ENCODE measurements around the gene PHF20.

Gene PHF20

DNA sequence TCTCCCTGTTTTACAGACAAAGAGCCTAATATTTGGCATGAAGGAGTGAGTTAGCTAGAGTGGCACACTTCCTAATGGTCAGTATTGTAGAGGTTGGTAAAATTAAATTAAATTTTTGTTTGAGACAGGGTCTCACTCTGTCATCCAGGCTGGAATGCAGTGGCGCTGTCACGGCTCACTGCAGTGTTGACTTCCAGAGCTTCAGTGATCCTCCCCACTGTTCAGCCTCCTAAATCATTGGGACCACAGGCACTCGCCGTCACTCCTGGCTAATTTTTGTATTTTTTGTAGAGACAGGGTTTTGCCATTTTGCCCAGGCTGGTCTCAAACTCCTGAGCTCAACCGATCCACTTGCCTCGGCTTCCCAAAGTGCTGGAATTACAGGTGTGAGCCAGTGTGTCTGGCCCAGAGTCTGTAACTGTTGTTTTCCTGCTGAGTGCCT is 111.5 kb downstream of the PHF20 start:
- Histone ChIP-seq H4K12ac (ENCODE audit: low read depth, low read length) (no peak overlapping the region), H3K79me2 (ENCODE audit: control insufficient read depth, insufficient read depth, low read length, poor library complexity) (no peaks in the 10 kb centered on the region), H4K8ac (ENCODE audit: low read depth, low read length) (no peak overlapping the region), H2BK5ac (ENCODE audit: low read depth, low read length, poor library complexity) (no peak overlapping the region), H3K4ac (ENCODE audit: low read depth, low read length) (no peak overlapping the region), H2BK12ac (ENCODE audit: low read length) (no peak overlapping the region), H2BK120ac (ENCODE audit: insufficient read depth, low read length, poor library complexity) (no peak overlapping the region), H3K4me2 (ENCODE audit: low read length) (no peak overlapping the region), H4K91ac (ENCODE audit: low read depth, low read length) (no peak overlapping the region), H2AK5ac (ENCODE audit: low read length) (no peak overlapping the region), H3K27ac (ENCODE audit: low read depth, low read length) (peak overlapping the region; percentile 37), H3K18ac (ENCODE audit: low read length) (no peak overlapping the region), H3K36me3 (ENCODE audit: control insufficient read depth in 1 of 2, insufficient read depth in 2 of 2, low read length in 2 of 2) (peaks cover 0 to 2% of the 10 kb centered on the region in 2 experiments), H3K14ac (ENCODE audit: low read length) (no peak overlapping the region), H2AFZ (ENCODE audit: insufficient read depth, low read length, poor library complexity) (no peak overlapping the region), H3K79me1 (ENCODE audit: low read length) (peaks cover 3% of the 10 kb centered on the region), H3K23ac (ENCODE audit: low read length) (no peak overlapping the region), H3K27me3 (ENCODE audit: insufficient read depth, low read length) (no peaks in the 10 kb centered on the region), H3K4me3 (ENCODE audit: low read depth, low read length) (no peak overlapping the region), H3K9ac (ENCODE audit: low read length) (no peak overlapping the region), H3K4me1 (ENCODE audit: control insufficient read depth in 1 of 2, insufficient read depth in 2 of 2, low read length in 2 of 2) (peaks cover 3 to 11% of the 10 kb centered on the region in 2 experiments), H3K9me3 (ENCODE audit: insufficient read depth, low read depth, low read length) (no peaks in the 10 kb centered on the region)
- DNase-seq = no peak
- no CpG with 5 or more reads among the region's 6 CpGs for WGBS (ENCODE audit: extremely low coverage, insufficient coverage, insufficient read length)

DNA sequence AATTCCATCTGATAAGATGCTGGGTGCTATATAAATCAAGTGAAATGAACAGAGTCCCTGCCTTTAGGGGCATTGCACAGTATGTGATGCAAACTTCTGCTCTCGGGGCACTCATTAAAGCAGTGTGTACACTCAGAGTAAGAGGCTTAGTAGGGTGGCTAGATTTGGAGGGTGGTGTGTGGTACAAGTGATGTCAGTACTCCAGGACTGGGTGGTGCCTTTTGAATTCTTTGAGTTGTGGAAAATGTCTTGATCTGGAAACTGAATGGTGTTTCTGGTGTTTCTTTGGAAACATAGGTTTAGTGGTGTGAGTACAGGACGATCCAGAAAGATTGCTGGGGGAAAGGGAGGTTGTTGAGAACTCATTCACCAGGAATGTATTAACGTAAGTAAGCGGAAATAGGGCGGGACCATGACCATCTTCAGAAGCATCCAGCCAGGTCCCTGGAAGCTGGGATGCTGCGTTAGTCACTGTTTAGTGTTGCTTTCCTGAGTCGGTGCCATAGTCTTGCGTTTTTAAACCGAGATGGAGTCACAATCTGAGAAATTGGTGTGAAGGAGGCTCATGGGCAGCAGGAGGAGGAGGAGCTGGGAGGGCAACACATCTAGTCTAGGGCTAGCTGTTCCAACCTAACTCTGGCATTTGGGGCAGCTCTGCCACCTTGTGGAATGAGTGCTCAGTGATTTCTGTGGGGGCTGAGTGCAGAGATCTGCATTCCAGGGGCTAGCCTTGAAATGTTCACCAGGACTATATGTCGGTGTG is 112.1 kb downstream of the PHF20 start:
- Histone ChIP-seq H3K79me2 (ENCODE audit: control insufficient read depth, insufficient read depth, low read length, poor library complexity) (no peaks in the 10 kb centered on the region), H3K79me1 (ENCODE audit: low read length) (peaks cover 3% of the 10 kb centered on the region), H3K4ac (ENCODE audit: low read depth, low read length) (no peak overlapping the region), H3K27ac (ENCODE audit: low read depth, low read length) (peak overlapping the region; percentile 46), H4K8ac (ENCODE audit: low read depth, low read length) (no peak overlapping the region), H3K14ac (ENCODE audit: low read length) (no peak overlapping the region), H4K91ac (ENCODE audit: low read depth, low read length) (no peak overlapping the region), H3K23ac (ENCODE audit: low read length) (no peak overlapping the region), H3K36me3 (ENCODE audit: control insufficient read depth in 1 of 2, insufficient read depth in 2 of 2, low read length in 2 of 2) (peaks cover 0 to 2% of the 10 kb centered on the region in 2 experiments), H3K27me3 (ENCODE audit: insufficient read depth, low read length) (no peaks in the 10 kb centered on the region), H3K4me3 (ENCODE audit: low read depth, low read length) (no peak overlapping the region), H2AFZ (ENCODE audit: insufficient read depth, low read length, poor library complexity) (no peak overlapping the region), H2AK5ac (ENCODE audit: low read length) (no peak overlapping the region), H2BK12ac (ENCODE audit: low read length) (no peak overlapping the region), H3K9me3 (ENCODE audit: insufficient read depth, low read depth, low read length) (no peaks in the 10 kb centered on the region), H2BK120ac (ENCODE audit: insufficient read depth, low read length, poor library complexity) (no peak overlapping the region), H3K18ac (ENCODE audit: low read length) (no peak overlapping the region), H3K9ac (ENCODE audit: low read length) (no peak overlapping the region), H2BK5ac (ENCODE audit: low read depth, low read length, poor library complexity) (no peak overlapping the region), H4K12ac (ENCODE audit: low read depth, low read length) (no peak overlapping the region), H3K4me1 (ENCODE audit: control insufficient read depth in 1 of 2, insufficient read depth in 2 of 2, low read length in 2 of 2) (peaks cover 3 to 11% of the 10 kb centered on the region in 2 experiments), H3K4me2 (ENCODE audit: low read length) (peak overlapping the region; percentile 45)
- WGBS (ENCODE audit: extremely low coverage, insufficient coverage, insufficient read length) = no CpG with 5 or more reads among the region's 10 CpGs
- peak; percentile 98 for DNase-seq

DNA sequence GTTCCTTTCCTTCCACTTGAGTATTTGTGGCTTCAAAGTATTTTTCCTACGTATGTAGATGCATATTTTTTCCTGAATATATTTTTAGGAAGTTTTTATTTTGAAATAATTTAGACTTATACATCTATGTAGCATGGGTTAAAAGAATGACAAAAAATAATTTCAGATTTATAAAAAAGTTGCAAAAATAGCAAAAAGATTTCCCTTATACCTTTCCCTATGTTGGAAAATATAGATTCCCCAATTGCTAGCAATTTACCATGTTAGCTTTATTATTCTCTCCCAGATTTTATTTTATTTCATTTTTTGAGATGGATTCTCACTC is 112.7 kb downstream of the PHF20 start:
- no peak overlapping the region for H3K9ac ChIP-seq (ENCODE audit: low read length)
- no peak overlapping the region for H2BK120ac ChIP-seq (ENCODE audit: insufficient read depth, low read length, poor library complexity)
- no peak overlapping the region for H3K27ac ChIP-seq (ENCODE audit: low read depth, low read length)
- H3K4me1 ChIP-seq (ENCODE audit: control insufficient read depth in 1 of 2, insufficient read depth in 2 of 2, low read length in 2 of 2) = peaks cover 3 to 11% of the 10 kb centered on the region in 2 experiments
- H3K9me3 ChIP-seq (ENCODE audit: insufficient read depth, low read depth, low read length) = no peaks in the 10 kb centered on the region
- no peak overlapping the region for H4K8ac ChIP-seq (ENCODE audit: low read depth, low read length)
- no peak overlapping the region for H3K23ac ChIP-seq (ENCODE audit: low read length)
- no peak for DNase-seq
- no peak overlapping the region for H4K91ac ChIP-seq (ENCODE audit: low read depth, low read length)
- no peak overlapping the region for H3K18ac ChIP-seq (ENCODE audit: low read length)
- H3K14ac ChIP-seq (ENCODE audit: low read length) = no peak overlapping the region
- H3K4me2 ChIP-seq (ENCODE audit: low read length) = no peak overlapping the region
- no peak overlapping the region for H4K12ac ChIP-seq (ENCODE audit: low read depth, low read length)
- H3K79me2 ChIP-seq (ENCODE audit: control insufficient read depth, insufficient read depth, low read length, poor library complexity) = no peaks in the 10 kb centered on the region
- H3K4me3 ChIP-seq (ENCODE audit: low read depth, low read length) = no peak overlapping the region
- peaks cover 3% of the 10 kb centered on the region for H3K79me1 ChIP-seq (ENCODE audit: low read length)
- H2BK12ac ChIP-seq (ENCODE audit: low read length) = no peak overlapping the region
- no CpG with 5 or more reads among the region's 1 CpG for WGBS (ENCODE audit: extremely low coverage, insufficient coverage, insufficient read length)
- no peak overlapping the region for H2AFZ ChIP-seq (ENCODE audit: insufficient read depth, low read length, poor library complexity)
- peaks cover 0 to 2% of the 10 kb centered on the region in 2 experiments for H3K36me3 ChIP-seq (ENCODE audit: control insufficient read depth in 1 of 2, insufficient read depth in 2 of 2, low read length in 2 of 2)
- no peak overlapping the region for H2AK5ac ChIP-seq (ENCODE audit: low read length)
- H3K4ac ChIP-seq (ENCODE audit: low read depth, low read length) = no peak overlapping the region
- no peaks in the 10 kb centered on the region for H3K27me3 ChIP-seq (ENCODE audit: insufficient read depth, low read length)
- no peak overlapping the region for H2BK5ac ChIP-seq (ENCODE audit: low read depth, low read length, poor library complexity)

DNA sequence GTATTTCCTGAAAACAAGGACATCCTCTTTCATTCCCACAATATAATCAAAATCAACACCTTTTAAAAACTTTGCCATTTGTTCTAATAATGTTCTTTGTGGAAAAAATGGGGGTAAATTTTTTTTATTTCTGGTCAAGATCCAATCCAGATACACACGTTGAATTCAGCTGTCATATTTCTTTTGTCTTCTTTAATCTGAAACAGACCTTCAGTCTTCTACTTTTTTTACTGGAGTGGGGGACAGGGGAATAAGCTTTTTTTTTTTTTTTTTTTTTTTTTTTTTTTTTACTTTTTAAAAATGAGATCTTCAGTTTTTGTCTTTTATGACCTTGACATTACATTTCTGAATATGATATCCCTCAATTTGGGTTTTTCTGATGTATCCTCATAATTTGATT is 113.4 kb downstream of the PHF20 start:
- Histone ChIP-seq H2BK5ac (ENCODE audit: low read depth, low read length, poor library complexity) (no peak overlapping the region), H3K27ac (ENCODE audit: low read depth, low read length) (no peak overlapping the region), H3K14ac (ENCODE audit: low read length) (no peak overlapping the region), H2AFZ (ENCODE audit: insufficient read depth, low read length, poor library complexity) (no peak overlapping the region), H3K4me2 (ENCODE audit: low read length) (no peak overlapping the region), H4K91ac (ENCODE audit: low read depth, low read length) (no peak overlapping the region), H2BK120ac (ENCODE audit: insufficient read depth, low read length, poor library complexity) (no peak overlapping the region), H3K9me3 (ENCODE audit: insufficient read depth, low read depth, low read length) (no peaks in the 10 kb centered on the region), H3K79me1 (ENCODE audit: low read length) (peaks cover 3% of the 10 kb centered on the region), H3K4me3 (ENCODE audit: low read depth, low read length) (no peak overlapping the region), H3K18ac (ENCODE audit: low read length) (no peak overlapping the region), H3K9ac (ENCODE audit: low read length) (no peak overlapping the region), H3K36me3 (ENCODE audit: control insufficient read depth in 1 of 2, insufficient read depth in 2 of 2, low read length in 2 of 2) (peaks cover 2% of the 10 kb centered on the region in 2 experiments), H3K27me3 (ENCODE audit: insufficient read depth, low read length) (no peaks in the 10 kb centered on the region), H3K79me2 (ENCODE audit: control insufficient read depth, insufficient read depth, low read length, poor library complexity) (no peaks in the 10 kb centered on the region), H2BK12ac (ENCODE audit: low read length) (no peak overlapping the region), H4K8ac (ENCODE audit: low read depth, low read length) (no peak overlapping the region), H3K4me1 (ENCODE audit: control insufficient read depth in 1 of 2, insufficient read depth in 2 of 2, low read length in 2 of 2) (peaks cover 3 to 8% of the 10 kb centered on the region in 2 experiments), H4K12ac (ENCODE audit: low read depth, low read length) (no peak overlapping the region), H3K23ac (ENCODE audit: low read length) (no peak overlapping the region), H2AK5ac (ENCODE audit: low read length) (no peak overlapping the region), H3K4ac (ENCODE audit: low read depth, low read length) (no peak overlapping the region)
- no peak for DNase-seq
- no CpG with 5 or more reads among the region's 1 CpG for WGBS (ENCODE audit: extremely low coverage, insufficient coverage, insufficient read length)
